Central memory CD4-positive, alpha-beta T cell (primary cell): ENCODE data around the gene SULT4A1.

Experiments used
- DNase-seq: peaks from one replicate; pipeline ENCODE4 v3.0.0; 2022

SULT4A1 gene

GRCh38 chr22:43860126-43860525, 2.2 kb downstream of the SULT4A1 start:
- DNase-seq = no peak

- no peak for DNase-seq
Measured at GRCh38 chr22:43859621-43860020, 2.7 kb downstream of the SULT4A1 start.

DNA sequence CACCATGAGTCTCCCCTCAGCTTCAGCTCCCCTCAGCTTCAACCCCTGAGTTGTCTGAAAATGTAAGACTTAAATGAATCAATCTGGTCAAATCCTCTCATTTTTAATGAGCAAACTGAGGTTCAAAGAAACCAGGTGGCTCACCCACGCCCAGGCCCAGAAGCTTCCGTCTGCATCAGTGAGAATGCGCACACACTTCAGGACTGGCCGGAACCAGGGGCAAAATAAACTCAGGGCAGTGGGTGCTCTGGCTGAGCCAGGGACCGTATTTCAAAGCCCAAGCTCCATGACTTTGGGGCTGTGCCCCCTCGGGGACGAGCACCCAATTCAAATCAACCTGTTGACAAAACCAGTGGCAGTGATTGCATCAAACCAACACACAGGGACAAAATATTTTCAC, 3.1 kb downstream of the SULT4A1 start:
- DNase-seq = no peak

- no peak for DNase-seq
Measured at GRCh38 chr22:43858156-43858895, 4.0 kb downstream of the SULT4A1 start.

DNA sequence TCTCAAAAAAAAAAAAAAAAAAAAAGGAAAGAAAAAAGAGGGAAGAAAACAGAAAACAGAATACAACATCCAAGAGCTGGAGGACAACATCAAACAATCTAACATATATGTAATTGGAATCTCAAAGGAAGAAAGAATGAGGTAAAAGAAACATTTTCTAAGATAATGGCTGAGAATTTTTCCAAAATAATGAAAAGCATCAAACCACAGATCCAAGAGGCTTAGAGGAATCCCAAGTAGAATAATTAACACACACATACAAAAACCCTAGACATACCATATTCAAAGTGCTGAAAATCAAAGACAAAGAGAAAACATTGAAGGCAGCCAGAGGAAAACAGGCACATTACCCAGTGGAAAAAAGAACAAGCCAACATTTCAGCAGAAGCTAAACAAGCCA, 4.9 kb downstream of the SULT4A1 start:
- no peak for DNase-seq

GRCh38 chr22:43855431-43855830, 6.9 kb downstream of the SULT4A1 start:
- DNase-seq = no peak

DNA sequence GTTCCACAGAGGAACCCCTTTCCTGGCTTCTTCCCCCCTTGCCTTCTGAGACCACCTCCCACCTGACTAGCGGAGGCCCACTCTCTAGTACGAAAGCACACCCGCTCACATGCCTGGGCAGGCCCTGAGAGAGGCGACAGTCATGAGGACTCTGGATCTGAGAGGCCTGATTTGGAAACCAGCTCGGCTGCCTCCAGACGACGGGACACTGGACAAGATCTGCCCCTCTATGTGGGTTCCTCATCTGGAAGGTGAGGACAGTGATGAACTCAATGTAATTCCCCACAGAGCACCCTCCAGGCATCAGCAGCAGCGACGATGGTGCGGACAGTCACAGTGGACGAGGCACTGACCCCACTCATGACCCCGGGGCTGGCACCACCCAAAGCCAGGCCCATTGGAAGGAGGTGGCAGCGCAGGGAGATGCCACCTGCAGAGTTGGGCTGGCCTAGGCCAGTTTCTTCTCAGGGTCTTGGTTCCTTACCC, 7.5 kb downstream of the SULT4A1 start:
- no peak for DNase-seq

DNA sequence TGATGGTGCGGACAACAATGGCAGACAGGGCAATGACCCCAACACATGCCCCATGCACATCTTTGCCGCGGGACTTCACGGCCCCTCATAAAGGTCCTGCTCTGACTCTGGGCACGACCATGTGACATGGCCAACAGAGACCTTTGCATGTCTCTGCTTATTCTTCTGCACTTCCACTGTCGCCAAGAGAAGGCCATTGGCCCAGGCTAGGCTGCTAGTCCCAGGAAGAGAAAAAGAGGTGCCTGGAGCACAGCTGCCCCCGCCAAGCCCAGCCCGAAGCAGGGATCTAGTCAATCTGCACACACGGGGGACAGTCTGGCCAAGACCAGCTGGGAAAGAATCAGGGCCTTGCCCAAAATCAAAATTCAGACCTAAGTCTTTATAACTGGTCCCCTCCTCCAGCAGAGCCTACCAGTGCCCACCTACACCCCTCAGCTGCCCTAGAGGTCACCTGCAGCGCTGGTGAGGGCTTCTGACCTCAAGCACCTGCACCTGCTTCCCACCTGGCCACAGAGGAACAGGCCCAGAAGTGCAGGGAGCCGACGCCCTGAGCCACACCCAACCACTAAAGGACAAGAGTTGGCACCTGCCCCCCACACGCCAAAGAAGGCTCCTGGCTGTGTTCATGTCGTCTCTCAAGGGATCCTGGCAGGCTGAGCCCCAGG, 8.1 kb downstream of the SULT4A1 start:
- DNase-seq = no peak

DNA sequence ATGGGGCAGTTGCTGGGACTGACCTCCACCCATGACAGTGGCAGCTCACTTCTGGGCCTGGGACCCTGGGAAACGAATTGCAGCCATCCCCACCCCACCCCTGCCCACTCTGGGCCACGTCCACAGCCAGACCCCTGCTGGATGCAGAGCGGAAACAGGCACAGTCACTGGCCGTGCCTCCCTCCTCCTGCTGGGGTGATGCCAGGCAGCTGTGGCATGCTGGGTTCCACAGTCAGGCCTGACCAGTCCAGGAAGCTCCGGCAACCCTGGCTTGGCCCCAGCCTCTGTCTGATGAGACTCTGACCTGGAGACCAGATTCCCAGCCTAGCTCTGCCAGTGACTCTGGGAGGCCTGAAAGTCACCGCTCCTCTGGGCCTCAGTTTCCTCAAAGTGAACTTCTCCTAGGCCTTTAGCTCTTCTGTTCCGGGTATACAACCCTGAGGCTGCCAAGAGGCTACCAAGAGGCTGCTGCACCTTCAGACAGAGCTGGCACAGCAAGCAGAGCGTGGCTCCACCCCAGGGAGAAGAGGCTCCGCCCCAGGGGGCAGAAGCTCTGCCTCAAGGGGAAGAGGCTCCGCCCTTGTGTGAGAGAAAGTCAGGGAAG, 8.9 kb downstream of the SULT4A1 start:
- DNase-seq = no peak

GRCh38 chr22:43852573-43853327, 9.6 kb downstream of the SULT4A1 start:
- no peak for DNase-seq

- DNase-seq = no peak
Measured at GRCh38 chr22:43851979-43852307, 10.4 kb downstream of the SULT4A1 start.

- no peak for DNase-seq
Measured at GRCh38 chr22:43851058-43851978, 11.0 kb downstream of the SULT4A1 start.

DNA sequence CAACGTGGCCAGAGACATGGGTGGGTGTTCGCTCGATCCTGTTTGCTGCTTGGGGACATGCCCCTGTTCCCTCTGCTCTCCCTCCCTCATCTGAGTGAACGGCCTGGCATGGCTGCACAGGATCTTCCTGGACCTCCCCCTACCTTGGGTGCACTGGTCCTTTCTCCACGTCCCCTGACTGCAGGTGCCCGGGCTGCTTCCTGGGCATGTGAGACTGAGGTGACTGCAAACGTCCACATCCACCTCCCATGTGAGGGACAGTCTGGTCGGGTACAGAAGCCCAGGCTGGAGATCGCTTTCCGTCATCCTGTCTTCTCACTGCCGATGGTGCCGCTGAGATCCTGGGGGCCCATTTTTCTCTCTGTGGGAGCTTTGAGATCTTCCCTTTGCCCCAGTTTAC, 11.8 kb downstream of the SULT4A1 start:
- no peak for DNase-seq

DNA sequence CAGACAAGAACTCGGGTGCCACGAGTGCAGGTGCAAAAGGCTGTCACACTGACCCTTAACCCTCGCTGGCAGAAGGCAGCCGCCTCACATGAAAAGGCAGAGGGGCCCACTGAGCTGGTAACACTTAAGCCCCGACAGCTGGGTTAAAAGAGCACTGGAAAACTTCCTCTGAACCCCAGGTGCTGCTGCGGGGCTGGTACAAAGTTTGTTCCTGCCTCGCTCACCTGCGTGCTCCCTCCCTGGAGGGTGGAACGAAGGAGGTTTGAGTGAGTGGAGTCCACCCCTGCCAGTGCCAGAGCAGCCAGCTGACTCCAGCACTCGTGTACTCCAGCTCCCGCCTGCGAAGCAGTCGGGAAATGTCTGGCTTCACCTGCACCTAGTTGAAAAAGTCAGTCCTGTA, 12.6 kb downstream of the SULT4A1 start:
- no peak for DNase-seq

- DNase-seq = no peak
Measured at GRCh38 chr22:43848366-43849171, 13.7 kb downstream of the SULT4A1 start.

DNA sequence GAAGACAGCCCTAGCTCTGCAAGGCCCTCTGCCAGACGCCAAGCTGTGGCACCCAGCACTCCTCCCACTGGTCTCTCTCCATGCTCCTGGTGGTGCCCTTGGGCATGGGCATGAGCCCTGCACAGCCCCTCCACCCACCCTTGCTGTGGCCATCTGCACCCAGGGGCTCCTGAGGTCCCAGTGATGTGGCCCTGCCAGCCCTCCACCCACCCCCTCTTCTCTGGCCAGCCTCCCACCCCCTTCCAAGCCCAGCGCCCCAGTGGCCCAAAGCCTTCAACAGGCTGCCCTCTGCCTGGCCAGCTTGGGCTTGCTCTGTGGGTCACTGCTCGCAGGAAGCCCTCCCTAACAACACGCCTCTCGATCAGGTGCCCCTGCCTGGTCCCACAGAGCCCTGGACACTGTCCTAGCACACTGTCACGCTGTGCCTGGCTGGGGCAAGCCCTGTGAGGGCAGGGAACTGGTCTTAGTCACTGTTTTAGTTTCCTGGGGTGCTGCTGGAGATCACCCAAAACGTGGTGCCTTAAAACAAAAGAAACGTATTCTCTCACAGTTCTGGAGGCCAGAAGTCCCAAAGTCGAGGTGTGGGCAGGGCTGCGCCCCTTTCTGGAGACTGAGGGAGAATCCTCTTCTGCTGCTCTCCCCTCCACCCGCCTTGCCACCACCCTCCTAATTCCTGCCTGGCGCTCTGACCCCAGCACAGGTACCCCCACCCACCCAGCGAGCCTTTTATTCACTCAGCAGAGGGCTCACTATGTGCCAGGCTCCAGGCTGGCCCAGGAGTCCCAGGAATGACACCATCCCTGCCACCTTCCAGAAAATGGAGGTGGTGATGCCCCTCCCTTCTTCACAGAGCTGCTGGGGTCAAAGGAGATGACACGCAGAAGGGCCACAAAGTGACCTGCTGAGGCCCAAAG, 14.7 kb downstream of the SULT4A1 start:
- DNase-seq = no peak

DNA sequence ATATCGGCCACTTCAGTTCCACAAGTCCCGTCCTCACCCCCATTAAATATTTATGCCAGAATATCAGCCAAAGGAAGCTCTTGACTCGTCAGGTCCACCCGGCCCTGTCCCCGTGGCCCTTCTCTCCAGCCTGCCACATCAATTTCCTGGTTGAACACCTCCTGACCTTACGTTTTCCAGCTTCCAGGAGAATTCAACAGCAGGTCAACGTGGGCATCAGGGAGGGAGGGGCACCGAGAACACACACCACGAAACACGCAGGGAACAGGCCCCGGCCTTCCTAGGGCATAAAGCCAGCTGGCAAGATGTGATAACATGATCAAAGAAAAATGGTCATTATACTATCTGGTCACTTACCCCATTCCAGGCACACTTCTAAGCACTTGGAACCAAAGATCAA, 15.3 kb downstream of the SULT4A1 start:
- no peak for DNase-seq

- DNase-seq = no peak
Measured at GRCh38 chr22:43845981-43846380, 16.3 kb downstream of the SULT4A1 start.

DNA sequence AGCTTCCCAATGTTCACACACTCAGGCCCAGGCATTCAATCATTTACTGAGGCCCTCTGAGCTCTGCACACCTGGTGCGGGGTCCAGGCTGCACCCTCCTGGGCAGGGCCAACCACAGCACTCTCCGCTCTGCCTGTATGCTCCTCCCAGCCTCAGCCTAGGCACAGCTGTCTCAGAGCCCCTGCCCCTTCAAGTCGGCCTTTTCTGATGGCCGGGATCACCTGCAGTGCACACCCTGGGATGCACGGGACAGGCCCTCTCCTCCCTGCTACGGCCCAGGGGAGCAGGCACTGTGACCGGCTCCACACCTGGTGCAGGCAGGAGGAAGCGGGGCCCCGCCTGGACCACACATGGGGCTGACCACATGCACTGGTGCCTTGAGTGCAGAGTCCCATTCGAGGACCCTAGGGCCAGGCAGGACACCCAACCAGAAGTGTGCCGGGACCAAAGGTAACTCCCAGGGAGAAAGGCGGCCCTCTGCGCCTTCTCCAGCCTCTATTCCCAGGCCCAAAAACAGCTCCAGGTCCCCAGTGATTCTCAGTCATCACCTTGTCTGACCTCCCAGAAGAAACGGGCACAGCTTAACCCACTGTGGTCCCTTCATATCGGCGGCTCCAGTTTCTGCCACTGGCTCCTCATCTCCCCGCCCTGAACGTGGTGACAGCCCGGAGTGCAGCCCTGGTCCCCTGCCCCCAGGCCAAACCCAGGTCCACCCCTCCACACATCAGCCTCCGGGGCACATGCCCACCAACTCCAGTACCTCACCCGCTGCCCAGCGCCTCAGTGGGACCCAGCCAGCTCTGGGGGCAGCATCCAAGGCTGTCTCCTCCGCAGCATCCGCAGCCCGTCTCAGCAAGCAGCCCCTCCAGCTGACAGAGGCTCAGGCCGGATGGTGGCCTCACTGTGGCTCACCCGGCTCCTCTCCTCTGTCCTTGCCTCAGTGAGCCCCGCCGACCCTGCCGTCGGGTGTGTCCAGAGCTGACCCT, 17.5 kb downstream of the SULT4A1 start:
- no peak for DNase-seq
